Hepatic stellate cell (primary cell): ENCODE results near the gene SNAPC5.
"Not testable (repeated sequence)": the region's sequence is repeated elsewhere in the genome, so short reads cannot be mapped to it uniquely, and the experiment has no call there.

Source experiments
- DNase-seq: peaks from one replicate; pipeline ENCODE4 v3.0.0; 2011; ENCODE audit warnings: low spot score

SNAPC5 gene, protein sequence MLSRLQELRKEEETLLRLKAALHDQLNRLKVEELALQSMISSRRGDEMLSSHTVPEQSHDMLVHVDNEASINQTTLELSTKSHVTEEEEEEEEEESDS

DNA sequence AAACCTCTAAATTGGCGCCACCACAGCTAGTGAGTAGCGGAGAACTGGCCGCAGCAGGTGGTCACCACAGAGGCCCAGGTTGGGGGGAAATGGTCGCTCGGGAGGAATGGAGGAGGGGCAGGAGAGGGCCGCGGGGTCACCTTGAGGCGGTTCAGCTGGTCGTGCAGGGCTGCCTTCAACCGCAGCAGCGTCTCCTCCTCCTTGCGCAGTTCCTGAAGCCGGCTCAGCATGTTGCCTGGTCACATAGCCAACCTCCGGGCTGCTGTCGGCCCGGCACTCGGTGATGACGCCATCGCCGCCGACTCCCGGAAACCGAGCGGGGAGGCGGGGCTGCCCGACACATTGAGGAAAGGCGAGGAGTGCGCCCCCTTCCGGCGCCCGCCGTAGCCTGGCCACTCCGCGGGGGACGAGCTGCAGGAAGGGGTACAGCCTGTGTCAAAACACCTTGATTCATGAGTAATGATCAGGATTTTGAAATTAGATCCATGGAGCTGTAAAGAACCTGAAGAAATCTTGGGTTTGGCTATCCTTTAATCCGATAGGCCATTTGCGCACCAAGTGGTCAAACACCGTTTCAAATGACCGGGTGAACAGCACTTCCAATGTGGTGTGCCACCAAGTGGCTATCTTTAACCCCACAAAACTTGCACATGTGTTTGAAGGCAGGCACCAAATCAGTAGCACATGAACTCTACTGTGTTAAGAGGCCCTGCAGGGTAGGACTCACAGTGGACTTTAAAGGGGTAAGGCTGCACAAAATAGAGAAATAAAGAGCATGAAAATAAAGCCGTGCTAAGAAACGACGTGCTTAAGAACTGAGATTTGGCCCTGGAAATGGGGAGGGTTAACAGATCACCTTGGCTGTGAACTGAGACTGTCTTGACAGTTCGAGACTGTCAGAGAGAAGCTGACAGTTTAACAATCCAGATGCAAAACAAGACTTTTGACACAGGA lies at the start of gene SNAPC5:
Gene SNAPC5 (minus strand): TSS at position 261 of the 954 bp plus-strand sequence. CDS start 31 bp downstream, at position 230.
- DNase-seq: peak; percentile 90

DNA sequence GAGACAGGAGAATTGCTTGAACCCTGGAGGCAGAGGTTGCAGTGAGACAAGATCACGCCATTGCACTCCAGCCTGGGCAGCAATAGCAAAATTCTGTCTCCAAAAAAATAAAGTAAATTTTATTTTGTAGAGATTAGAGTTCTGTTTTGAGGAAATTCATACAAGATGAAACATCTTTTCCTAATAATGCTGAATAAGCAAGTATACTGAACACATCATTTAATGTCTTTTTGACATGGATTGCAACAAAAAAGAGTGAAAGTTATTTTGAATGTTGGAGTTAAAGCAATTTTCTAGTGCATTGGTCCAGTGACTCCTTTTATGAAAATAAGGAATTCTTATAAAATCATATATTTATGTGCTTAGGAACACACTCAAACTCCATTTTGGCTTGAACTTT lies 47.7 kb upstream of the SNAPC5 start:
- DNase-seq: no peak

DNA sequence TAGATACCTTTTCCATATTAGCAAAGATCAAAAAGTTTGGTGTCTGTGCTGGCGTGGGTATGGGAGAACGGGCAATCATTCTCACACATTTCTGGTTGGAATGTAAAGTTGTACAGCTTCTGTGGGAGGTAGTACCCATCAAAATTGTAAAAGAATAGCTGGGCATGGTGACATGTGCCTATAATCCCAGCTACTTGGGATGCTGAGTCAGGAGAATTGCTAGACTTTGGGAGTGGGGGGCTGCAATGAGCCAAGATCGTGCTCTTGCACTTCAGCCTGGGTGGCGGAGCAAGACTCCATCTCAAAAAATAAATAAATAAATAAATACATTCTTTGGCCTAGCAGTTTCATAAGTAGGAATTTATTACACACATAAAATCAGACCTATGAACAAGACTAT lies 45.3 kb upstream of the SNAPC5 start:
- DNase-seq: no peak

DNA sequence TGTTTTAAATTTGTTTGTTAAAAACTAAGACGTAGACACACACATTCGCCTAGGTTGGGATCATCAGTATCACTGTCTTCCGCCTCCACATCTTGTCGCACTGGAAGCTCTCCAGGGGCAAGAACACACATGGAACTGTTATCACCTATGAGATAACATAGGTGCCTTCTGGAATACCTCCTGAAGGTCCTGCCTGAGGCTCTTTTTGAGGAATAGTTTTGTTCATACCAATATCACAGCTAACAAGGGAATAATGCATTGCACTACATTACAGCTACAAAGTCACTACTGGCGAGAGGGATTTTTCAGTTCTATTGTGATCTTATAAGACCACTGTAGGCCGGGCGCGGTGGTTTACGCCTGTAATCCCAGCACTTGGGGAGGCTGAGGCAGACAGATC lies 37.5 kb upstream of the SNAPC5 start:
- no peak for DNase-seq

DNA sequence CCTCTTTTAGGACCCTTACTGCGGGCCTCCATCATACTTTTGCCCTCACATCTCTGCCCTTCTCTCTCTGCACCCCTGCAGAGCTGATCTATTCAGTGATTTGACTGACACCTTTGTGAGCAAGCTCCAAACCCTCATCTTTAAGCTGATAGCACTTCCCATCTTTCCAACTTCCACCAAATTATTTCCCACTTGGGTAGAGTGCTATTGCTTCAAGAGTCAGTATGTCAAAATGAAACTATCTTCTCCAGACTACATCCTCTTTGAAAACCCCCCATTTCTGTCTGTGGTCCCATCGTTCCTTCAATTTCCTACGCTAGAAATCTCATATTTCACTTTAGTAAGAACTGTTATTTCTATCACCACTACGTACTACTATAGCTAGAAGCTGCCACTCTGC lies 27.3 kb upstream of the SNAPC5 start:
- no peak for DNase-seq

DNA sequence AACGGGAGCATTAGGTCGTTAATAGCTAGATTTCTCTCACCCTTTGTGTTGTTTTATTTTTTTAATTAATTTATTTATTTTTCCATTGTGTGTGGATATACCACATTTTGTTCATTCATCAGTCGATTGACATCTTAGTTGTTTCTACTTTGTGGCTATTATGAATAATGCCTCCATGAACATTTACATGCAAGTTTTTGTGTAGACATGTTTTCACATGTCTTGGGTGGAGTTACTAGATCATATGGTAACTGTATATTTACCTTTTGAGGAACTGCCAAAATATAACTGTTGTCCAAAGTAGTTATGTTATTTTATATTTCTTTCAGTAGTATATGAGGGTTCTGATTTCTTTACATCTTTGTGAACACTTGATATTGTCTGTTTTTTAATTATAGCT lies 26.4 kb upstream of the SNAPC5 start:
- no peak for DNase-seq

DNA sequence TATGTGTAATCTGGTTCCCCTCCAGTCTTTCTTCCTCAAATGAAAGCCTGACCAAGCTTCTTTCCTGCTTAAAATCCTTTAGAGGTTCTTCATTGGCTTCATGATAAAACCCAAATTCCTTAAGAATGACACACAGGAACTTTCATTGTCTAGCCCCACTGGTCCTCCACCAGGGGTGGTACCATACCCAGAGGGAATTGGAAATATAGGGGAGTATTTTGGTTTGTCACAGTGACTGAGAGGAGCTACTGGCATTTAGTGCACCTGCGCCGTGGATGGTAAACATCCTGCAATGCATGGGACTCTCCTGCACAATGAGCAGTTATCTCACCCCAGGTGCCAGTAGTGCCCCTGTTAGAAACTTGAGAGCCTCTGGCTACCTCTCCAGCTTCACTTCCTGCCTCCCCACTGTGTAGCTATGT lies 18.4 kb upstream of the SNAPC5 start:
- peak; percentile 8 for DNase-seq

DNA sequence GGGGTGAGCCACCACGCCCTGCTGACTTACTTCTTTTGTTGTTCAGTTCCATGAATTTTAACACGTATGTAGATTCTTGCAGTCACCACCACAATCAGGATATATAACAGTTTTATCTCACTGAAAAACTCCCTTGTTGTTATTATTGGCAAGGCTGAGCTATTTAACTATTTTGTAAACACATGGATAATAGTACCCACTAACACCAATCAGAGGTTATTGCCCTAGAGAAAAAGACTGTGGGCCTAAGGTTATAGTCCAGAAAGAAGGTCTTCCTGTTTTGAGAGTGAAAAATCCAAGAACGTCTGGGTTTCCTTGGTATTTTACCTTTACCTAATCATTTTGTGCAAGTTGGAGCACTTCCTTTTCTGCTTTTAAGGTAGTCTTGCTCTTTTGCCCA lies 17.0 kb upstream of the SNAPC5 start:
- DNase-seq: no peak

DNA sequence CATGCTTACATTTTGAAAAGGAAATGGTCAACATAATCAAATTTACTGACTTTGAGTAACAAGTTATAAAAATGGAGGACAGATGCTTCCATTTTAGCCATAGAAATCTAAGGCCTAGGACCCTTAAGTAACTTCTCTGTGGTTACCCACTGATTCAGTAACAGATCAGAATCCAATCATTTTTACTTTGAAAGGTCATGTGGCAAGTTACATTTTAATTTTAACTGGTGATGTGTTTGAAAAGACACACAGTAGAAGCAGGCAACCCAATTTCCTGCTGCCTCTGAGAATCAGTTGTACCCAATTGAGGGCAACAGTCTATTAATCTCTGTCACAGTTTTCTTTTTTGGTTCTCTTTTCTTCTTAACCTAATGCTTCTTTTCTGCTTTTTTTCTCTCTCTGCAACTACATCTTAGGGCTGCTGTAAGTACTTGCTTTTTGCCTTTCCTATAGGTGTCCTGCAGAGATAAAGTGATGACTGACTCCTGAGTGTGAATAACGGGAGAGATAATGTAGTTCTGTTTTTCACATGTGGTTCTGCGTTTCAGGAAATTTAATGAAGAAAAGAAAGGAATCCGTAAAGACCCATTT lies 10.8 kb upstream of the SNAPC5 start:
- DNase-seq: no peak

DNA sequence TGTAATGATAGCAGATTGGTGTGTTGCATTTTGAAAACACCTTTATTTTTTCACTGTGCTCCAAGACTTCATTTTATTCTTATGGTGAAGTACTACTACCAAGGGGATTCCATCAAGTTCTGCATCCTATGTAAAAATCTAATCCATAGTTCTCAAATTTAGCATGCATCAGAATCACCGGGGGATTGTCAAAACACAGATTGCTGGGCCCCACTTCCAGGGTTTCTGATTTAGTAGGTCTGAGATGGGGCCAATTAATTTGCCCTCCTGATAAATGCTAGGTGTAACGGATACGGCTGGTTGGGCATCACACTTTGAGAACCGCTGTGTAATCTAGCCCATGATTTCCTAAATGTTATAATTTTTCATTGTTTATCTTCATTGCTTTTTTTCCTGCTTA lies 8.3 kb upstream of the SNAPC5 start:
- DNase-seq: no peak

DNA sequence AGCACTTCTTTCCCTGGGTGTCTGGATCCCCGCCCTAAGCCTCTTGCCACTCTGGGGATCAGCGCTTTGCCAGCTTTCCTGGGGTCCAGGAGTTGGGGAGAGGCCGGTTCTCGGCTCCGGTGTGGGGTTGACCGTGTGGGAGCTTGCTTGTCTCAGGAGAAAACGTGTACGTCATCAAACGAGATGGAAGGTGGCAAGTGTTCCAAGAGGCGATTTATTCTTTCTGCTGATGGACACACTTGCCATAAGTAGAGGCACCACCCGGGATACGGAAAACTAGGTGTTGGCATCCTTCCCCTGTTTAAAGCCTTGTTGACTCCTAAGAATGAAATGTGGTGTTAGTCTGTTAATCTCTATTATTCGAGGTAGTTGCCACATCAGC lies 7.9 kb upstream of the SNAPC5 start:
- no peak for DNase-seq

DNA sequence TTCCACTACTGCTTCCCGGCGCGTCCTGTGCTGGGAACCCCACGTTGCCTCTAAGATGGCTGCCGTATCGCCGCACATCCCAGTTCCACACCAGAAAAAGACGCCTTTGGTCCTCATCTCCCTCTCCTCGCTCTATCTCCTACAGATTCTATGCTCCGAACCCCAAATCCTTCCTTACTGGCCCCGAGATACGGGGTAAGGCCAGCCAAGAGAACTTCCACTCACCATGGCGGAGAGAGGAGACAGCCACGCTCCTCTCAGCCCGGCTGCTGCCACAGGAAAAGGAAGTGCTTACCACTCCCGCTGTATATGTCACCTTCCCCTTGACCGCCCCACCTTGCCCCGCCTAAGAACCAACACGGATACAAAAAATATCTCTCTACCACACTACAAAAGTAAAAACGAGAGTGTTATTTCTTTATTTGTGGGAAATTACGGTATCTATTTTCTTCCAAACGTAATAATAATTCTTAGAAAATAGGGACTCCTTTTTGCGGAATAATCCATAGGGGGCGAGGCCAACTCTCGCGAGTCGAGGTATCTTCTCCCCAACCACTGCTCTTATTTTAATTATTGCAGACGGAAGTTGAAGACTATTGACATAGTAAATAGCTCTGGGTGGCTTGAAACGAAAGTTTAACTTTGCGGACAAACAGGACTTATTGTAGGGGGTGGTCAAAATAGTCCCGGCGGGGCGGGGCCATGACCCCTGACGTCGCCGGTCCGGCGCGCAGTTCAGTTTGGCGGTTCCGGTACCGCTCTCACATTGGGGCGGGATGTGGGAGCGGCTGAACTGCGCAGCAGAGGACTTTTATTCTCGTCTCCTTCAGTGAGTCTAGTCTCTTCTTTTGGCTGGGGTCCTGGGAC lies 7.2 kb upstream of the SNAPC5 start, which contains the start of the genes RPL4 and ZWILCH:
Gene RPL4 (minus strand): TSS at position 293 of the 867 bp plus-strand sequence. CDS start 65 bp downstream, at position 228.
Gene ZWILCH (plus strand): TSS at position 764 of the 867 bp plus-strand sequence. CDS start 13 bp downstream, at position 777.
- peak; percentile 78 for DNase-seq

DNA sequence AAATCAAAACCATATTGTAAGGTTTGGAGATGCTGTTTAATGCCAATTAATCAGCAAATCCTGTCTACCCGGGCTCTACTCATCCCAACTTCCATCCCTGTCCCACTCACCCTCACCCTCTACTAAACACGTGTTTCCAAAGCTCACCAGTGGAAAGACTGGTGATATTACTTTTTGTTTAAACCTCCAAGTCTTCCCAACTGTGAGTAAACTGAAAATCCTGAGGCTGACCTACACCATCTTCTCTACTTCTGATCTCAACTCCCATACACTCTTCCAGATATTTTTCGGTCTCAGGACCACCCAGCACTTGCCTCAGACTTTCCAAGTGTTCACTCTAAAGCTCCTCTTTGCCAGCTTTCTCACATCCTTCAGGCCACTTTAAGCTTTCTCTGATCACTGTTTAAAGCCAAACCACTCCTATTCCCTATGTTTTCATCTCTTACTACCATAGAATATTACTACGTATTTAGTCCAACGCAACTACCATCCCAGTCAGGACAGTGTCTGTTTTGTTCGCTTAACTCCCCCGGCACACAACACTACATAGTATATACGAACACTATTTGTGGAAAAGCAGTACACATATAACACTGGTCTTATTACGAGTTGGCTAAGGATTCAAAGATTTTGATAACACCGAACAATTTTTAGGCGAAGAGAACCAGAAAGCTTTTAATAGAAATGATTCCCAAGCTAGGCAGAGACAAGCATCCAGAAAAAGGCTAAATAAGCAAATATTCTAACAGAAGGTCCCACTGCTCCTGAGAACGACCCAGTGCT lies 6.4 kb upstream of the SNAPC5 start:
- no peak for DNase-seq

DNA sequence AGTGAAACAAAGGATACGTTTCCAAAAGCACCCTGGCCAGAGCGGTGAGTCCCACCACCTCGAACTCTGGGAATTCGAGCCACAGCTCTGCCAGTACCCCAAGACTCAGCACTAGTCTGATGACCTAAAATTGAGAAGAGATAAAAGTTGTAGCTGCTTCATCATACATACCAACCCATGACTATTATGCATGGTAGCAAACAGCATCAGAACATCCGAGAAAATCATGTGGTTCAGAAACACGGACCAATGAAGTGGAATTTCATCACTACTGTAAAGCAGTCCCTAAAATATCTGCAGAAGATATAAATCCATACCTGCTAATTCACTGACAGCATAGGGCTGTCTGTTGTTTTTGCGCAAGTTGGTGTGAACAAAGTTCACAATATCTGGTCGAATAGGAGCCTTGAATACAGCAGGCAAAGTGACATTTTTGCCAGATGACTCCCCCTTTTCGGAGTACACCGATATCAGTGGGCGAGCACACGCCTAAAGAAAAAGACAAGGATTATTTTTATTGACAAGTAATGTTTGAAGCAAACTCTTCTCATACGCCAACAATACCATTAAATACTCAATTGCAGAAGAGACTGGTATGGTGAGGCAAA lies 5.6 kb upstream of the SNAPC5 start:
- not testable (repeated sequence) for DNase-seq

DNA sequence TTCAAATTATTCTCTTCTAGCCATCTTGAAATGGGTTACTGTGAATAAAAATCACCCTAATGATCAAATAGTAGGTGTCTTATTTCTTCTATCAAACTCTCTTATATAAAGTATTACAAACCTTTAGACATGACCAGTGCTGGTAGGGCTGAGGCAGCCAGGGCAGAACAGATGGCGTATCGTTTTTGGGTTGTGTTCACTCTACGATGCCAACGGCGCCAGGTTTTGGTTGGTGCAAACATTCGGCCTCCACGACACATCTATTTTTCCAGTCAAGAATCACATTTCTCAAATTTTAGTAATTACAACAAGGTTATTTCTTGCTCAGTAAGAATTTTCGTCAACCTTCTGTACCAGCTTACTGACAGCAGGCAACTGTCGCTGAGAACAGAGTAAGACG lies 4.9 kb upstream of the SNAPC5 start:
- DNase-seq: no peak

DNA sequence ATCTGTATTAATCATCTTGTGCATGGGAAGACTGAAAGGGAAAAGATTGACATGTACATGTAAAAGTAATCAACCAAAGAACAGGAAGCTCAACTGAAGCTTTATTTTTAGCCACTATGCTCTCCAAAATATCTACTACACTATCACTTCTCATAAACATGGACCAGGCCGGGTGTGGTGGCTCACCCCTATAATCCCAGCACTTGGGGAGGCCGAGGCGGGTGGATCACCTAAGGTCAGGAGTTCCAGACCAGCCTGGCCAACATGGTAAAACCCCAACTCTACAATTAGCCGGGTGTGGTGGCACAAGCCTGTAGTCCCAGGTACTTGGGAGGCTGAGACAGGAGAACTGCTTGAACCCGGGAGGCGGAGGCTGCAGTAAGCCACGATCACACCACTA lies 2.8 kb upstream of the SNAPC5 start:
- DNase-seq: not testable (repeated sequence)

DNA sequence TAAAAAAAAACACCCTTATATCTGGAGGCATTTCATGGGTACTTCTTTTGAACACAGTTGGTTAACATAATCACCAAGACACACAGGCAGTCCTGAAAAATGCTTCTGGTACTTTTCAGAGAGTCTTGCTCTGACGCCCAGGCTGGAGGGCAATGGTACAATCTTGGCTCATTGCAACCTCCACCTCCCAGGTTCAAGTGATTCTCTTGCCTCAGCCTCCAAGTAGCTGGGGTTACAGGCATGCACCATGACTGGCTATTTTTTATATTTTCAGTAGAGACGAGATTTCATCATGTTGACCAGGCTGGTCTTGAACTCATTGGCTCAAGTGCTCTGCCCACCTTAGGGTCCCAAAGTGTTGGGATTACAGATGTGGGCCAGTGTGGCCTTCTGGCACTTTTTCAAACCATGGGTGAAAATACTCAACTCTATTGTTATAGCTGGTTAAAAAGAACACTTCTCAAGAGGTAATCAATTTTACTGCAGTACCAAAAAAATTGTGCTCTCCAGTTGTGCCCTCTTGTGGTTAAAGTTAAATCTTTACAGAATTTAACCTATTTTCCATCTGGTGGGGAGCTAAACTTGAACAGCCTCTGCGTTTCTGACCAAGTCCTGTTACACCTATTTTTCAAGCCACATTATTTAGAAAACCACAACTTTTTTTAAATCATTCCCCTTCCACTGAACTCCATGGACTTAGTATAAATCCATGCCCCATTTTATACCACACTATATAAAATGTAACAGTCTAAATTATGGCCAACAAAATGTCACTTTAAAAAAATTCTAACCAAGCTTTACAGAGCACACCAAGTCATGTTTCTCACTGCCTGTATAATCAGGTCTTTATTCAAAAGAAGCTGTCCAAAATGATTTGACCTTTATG lies 1.2 kb upstream of the SNAPC5 start:
- no peak for DNase-seq

DNA sequence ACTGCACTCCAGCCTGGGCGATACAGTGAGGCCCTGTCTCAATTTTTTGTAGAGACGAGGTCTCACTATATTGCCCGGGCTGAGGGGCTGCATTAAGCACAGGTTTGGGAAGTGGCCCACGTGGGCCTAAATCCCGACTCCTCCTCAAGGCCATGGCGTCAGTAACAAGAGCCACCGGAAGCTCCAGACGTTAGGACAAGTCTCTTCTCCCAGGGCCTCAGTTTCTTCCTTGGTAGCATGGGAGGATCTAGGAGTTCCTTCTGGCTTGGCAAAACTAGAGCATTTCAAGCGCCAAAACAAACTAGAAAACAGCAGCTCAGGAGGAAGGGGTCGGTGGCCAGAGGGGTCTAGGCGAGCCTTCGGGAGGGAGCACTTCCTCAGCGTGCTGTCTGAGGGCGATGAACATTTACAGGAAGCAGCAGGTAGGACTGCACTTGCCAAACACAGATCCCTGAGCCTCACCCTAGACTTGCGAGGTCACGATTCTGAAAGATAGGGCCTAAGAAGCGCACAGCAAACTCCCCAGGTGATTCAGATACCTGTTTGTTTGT lies 536 bp downstream of the SNAPC5 start:
- DNase-seq: no peak

DNA sequence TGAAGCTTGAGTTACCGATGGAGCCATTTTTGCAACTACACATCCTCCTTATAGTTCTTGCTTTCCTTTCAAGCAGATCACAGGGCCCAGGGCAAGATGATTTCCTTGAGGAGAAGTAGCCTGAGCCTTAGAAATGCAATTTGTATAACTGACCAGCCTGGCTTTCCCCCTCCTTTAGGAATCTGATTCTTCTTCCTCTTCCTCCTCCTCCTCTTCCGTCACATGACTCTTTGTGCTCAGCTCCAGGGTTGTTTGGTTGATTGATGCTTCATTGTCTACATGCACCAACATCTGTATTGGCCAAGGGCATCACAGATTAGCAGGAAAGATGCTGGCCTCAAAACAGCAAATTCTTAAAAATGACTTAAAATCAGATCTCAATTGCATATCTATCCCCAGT lies 3.3 kb downstream of the SNAPC5 start:
- no peak for DNase-seq
